ENCODE results near the gene COPS2. TPM values are rescaled to one million over a fixed set of nuclear protein-coding genes. Genes with fewer than 3 reads are reported as not detected.

Gene COPS2
- total RNA-seq, 1 experiment from 2014 or later: 112 TPM

DNA sequence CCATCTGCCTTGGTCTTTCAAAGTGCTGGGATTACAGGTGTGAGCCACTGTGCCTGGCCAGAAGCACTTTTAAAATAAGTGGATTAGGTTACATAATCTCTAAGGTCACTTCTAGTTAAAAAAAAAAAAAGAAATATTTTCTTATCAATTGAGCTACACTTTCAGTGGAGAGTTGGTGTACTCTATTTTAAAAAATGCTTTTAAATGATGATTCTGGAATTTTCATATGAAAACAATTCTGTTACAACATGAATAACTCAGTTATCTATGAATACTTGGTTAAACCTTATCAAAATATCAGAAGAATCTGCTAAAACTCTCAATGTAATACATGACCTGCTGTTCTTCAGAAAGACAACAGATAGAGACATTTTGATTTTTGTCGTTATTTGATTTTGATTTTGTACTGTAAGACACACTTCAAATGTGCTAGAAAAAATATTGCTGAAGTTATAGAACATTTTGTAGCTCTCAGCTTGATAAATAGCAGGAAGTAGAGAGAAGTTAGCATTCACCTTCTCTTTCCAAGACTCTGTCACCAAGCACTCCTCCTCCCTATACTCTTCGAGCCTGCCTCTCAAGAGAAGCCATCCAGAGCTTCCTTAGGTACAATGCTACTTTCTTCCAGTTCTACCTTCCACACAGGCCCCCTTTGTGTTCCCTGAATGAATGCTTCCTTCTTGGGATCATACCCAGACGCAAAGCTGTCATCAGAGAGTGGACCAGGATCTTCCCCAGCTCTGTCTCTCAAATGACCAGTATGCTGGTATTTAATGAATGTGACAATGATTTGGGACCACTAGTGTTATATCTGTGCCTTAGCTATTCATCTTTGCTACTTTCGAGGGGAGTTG is 61.9 kb downstream of the COPS2 start:
- ChIA-PET CTCF (no interaction called here), POLR2A (ENCODE audit: low non-redundant PET) (no interaction called here)
- H3K4me3 ChIP-seq (ENCODE audit: low read depth, low read length, poor library complexity, severe bottlenecking): no peak overlapping the region
- H3K4me1 ChIP-seq (ENCODE audit: insufficient read depth, low read length, poor library complexity, severe bottlenecking): no peaks in the 10 kb centered on the region
- H3K27ac ChIP-seq (ENCODE audit: low read depth, low read length, poor library complexity, severe bottlenecking): no peak overlapping the region
- no peak for DNase-seq (ENCODE audit: low spot score)
- no peaks in the 10 kb centered on the region for H3K27me3 ChIP-seq (replicated peaks; ENCODE audit: insufficient read depth, low read depth, low read length, poor library complexity)
- TF ChIP-seq EZH2 (IDR thresholded peaks at IDR 0.05; ENCODE audit: borderline replicate concordance, low read depth, low read length, poor library complexity, severe bottlenecking): no peak
- TF ChIP-seq, protein P1, sequence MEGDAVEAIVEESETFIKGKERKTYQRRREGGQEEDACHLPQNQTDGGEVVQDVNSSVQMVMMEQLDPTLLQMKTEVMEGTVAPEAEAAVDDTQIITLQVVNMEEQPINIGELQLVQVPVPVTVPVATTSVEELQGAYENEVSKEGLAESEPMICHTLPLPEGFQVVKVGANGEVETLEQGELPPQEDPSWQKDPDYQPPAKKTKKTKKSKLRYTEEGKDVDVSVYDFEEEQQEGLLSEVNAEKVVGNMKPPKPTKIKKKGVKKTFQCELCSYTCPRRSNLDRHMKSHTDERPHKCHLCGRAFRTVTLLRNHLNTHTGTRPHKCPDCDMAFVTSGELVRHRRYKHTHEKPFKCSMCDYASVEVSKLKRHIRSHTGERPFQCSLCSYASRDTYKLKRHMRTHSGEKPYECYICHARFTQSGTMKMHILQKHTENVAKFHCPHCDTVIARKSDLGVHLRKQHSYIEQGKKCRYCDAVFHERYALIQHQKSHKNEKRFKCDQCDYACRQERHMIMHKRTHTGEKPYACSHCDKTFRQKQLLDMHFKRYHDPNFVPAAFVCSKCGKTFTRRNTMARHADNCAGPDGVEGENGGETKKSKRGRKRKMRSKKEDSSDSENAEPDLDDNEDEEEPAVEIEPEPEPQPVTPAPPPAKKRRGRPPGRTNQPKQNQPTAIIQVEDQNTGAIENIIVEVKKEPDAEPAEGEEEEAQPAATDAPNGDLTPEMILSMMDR (conservative IDR thresholded peaks at IDR 0.05; ENCODE audit: low read depth, low read length): no peak
- intact Hi-C loops (cut with micrococcal nuclease; ENCODE audit: unreplicated experiment): no loop called here
- H3K36me3 ChIP-seq (ENCODE audit: insufficient read depth, low read length, poor library complexity, severe bottlenecking): no peaks in the 10 kb centered on the region
- no TSS peak for BruUV-seq (replicated peaks)
- no peaks in the 10 kb centered on the region for H3K9me3 ChIP-seq (ENCODE audit: low read depth, low read length, poor library complexity, severe bottlenecking)

DNA sequence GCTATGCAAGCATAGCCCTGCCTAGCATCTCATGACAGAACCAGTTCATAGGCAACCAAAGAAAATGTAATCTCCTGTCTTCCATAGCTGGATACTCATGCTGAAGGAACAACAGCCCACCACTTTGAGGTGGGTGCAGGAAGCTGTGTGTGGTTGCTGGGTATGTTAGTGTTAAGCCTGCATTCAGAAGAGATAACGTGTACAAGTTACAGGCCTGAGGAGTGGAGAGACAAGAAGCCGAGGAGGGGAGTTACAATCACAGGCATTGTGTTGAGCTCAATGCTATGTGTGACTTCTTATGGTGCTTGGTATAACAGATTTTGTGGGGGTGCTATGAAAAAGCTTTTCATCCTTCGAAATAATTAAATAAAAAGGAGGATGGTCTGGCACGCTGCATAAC is 66.4 kb downstream of the COPS2 start:
- ChIA-PET POLR2A (ENCODE audit: low non-redundant PET) (no interaction called here), CTCF (no interaction called here)
- Histone ChIP-seq H3K27me3 (replicated peaks; ENCODE audit: insufficient read depth, low read depth, low read length, poor library complexity) (no peaks in the 10 kb centered on the region), H3K4me1 (ENCODE audit: insufficient read depth, low read length, poor library complexity, severe bottlenecking) (no peaks in the 10 kb centered on the region), H3K27ac (ENCODE audit: low read depth, low read length, poor library complexity, severe bottlenecking) (no peak overlapping the region), H3K36me3 (ENCODE audit: insufficient read depth, low read length, poor library complexity, severe bottlenecking) (no peaks in the 10 kb centered on the region), H3K4me3 (ENCODE audit: low read depth, low read length, poor library complexity, severe bottlenecking) (no peak overlapping the region), H3K9me3 (ENCODE audit: low read depth, low read length, poor library complexity, severe bottlenecking) (no peaks in the 10 kb centered on the region)
- no peak for TF ChIP-seq EZH2 (IDR thresholded peaks at IDR 0.05; ENCODE audit: borderline replicate concordance, low read depth, low read length, poor library complexity, severe bottlenecking)
- TF ChIP-seq, protein P1 (conservative IDR thresholded peaks at IDR 0.05; ENCODE audit: low read depth, low read length): no peak
- BruUV-seq (replicated peaks): no TSS peak
- no peak for DNase-seq (ENCODE audit: low spot score)
- intact Hi-C loops (cut with micrococcal nuclease; ENCODE audit: unreplicated experiment): no loop called here

DNA sequence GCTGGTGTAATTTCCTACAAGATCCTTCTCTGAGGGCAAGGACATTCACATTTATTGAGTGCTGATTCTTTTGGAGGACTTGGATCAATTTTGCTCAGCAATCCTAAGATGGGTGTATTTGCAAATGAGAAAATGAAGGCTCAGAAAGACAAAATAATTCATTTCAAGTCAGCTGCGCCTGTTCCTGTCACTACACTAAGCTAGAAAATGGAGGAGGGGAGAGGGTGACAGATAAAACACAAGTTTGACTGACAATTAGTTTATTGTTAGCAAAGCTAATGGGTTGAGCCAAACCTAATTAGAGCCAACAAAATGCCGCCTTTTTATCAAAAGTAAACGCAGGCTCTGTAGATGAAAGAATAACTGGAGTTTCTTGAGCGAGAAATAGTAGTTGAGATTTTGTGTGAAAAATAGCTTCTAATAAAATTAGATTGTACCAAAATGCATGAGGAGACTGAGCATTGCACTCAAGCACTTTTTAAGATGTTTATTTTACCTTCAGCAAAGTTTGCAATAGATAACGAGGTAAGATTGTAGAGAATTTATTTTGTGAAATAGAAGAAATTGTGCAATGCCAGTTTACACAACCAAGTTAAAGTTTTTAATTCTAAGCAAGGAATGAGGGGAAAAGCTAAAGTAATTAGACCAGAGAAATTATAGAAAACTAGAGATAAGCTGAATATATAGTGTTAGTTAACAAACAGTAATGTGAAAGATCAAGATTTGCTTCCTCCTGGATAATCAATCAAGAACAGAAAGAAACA is 69.5 kb downstream of the COPS2 start:
- no peak for TF ChIP-seq EZH2 (IDR thresholded peaks at IDR 0.05; ENCODE audit: borderline replicate concordance, low read depth, low read length, poor library complexity, severe bottlenecking)
- TF ChIP-seq, protein P1 (conservative IDR thresholded peaks at IDR 0.05; ENCODE audit: low read depth, low read length): no peak
- Histone ChIP-seq H3K27me3 (replicated peaks; ENCODE audit: insufficient read depth, low read depth, low read length, poor library complexity) (no peaks in the 10 kb centered on the region), H3K27ac (ENCODE audit: low read depth, low read length, poor library complexity, severe bottlenecking) (no peak overlapping the region), H3K9me3 (ENCODE audit: low read depth, low read length, poor library complexity, severe bottlenecking) (no peaks in the 10 kb centered on the region), H3K36me3 (ENCODE audit: insufficient read depth, low read length, poor library complexity, severe bottlenecking) (no peaks in the 10 kb centered on the region), H3K4me1 (ENCODE audit: insufficient read depth, low read length, poor library complexity, severe bottlenecking) (no peaks in the 10 kb centered on the region), H3K4me3 (ENCODE audit: low read depth, low read length, poor library complexity, severe bottlenecking) (no peak overlapping the region)
- CTCF ChIA-PET: no interaction called here
- DNase-seq (ENCODE audit: low spot score): no peak
- POLR2A ChIA-PET (ENCODE audit: low non-redundant PET): no interaction called here
- BruUV-seq (replicated peaks): no TSS peak
- intact Hi-C loops (cut with micrococcal nuclease; ENCODE audit: unreplicated experiment): no loop called here
